Tibial nerve (tissue), 3 donors: ENCODE measurements around the gene MEF2A.

Source experiments
- CTCF ChIP-seq, 5 experiments: fragments of 200-600 bp in 3 of 5; fragments of 450-650 bp in 2 of 5; sonication (generic) in 3 of 5; IDR thresholded peaks; one replicate each; pipeline ENCODE4 v1.5.1; 2016 to 2019; ENCODE audit warnings: antibody characterized with exemption in 5 of 5, mild to moderate bottlenecking in 3 of 5, moderate library complexity in 2 of 5
- POLR2A ChIP-seq, 2 donors: fragments of 450-650 bp; IDR thresholded peaks; one replicate each; pipeline ENCODE4 v1.6.1; 2017; ENCODE audit warnings: antibody characterized with exemption in 2 of 2, mild to moderate bottlenecking in 2 of 2, moderate library complexity in 2 of 2

- TF ChIP-seq POLR2A (IDR thresholded peaks at IDR 0.05) (no peak), CTCF (IDR thresholded peaks at IDR 0.05) (no peak)
Measured at GRCh38 chr15:99671926-99672635, 106.3 kb downstream of the MEF2A start.
